CD4-positive, alpha-beta T cell treated with Interleukin-2 at 100 ng/mL for 4 hours (primary cell): ENCODE results near the gene LINGO4.
A peak's percentile ranks its signal among the peaks of the same experiment; 100 is the strongest.
"Not testable (repeated sequence)": the region's sequence is repeated elsewhere in the genome, so short reads cannot be mapped to it uniquely, and the experiment has no call there.

ENCODE experiments used
- DNase-seq: peaks from one replicate; pipeline ENCODE4 v3.0.0-alpha.2; 2020; ENCODE audit warnings: low spot score

The LINGO4 gene

DNA sequence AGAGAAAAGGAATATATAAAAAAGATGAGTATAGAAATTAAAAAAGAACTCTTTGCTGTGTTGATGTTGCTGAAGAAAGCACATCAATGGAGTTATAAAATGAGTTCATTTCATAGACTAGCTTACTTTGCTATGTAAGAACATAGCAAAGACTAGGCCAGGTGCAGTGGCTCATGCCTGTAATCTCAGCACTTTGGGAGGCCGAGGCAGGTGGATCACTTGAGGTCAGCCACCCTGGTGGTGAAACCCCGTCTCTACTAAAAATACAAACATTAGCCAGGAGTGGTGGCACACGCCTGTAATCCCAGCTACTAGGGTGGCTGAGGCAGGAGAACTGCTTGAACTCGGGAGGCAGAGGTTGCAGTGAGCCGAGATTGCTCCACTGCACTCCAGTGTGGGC, 23.2 kb downstream of the LINGO4 start:
- DNase-seq, result not testable (repeated sequence)

DNA sequence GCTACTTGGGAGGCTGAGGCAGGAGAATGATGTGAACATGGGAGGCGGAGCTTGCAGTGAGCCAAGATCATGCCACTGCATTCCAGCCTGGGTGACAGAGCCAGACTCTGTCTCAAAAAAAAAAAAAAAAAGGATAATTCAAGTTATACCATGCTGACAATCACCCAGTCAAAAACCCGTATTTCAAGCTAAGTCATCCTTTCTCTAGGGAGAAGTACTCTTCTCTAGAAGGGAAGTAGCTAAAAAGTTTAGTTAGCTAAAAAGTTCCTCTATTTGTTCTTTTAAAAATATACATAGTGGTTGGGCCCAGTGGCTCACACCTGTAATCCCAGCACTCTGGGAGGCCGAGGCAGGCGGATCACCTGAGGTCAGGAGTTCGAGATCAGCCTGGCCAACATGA, 24.5 kb downstream of the LINGO4 start:
- not testable (repeated sequence) for DNase-seq

DNA sequence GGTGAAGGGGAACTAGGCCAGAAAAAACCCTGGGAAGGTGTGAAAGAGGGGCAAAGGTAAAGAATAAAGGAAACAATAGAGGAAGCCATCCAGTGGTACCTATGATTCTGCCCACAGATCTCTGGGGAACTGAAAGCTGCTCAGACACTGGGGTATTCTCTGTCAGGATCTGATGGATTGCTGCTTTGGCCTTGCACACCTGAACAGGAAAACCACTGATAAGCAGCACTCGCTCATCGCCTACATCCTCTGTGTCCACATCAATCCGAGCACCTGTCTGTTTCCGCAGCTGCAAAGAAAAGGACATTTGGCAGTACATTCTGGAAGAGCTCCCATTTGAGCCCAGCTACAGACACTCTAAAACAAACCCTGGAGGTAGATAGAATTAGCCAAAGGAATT, 25.4 kb downstream of the LINGO4 start:
- DNase-seq, result no peak

DNA sequence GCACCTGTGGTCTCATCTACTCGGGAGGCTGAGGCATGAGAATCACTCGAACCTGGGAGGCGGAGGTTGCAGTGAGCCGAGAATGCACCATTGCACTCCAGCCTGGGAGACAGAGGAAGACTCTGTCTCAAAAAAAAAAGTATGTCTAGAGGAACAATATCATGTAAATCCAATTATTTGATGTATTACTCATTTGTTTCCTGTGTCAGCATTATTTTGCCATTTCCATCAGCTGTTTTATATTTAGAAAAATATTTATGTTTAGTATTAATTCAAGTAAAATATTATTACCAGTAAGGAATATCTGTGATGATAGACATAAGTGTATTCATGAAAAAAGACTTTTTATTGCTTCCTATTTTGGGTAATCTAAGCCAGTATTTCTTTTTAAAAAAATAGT, 27.9 kb downstream of the LINGO4 start:
- DNase-seq, result no peak

DNA sequence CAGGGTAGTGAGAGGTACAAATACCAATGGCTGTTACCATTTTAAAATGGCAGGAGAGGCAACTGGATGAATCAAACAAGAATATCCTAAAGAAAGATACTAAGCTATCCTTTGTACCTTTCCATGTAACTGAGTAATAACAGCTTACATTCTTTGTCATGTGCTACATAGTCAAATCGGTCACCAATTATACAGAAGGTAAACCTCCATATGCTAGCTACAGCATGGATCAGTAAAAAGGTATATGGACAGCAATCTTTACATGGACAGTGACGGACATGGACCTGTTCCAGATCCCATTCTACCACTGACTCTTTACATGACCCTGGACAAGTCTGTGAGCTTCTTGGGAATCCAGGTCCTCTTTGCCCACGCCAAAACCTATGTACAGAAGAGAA, 28.6 kb downstream of the LINGO4 start:
- DNase-seq, result no peak

DNA sequence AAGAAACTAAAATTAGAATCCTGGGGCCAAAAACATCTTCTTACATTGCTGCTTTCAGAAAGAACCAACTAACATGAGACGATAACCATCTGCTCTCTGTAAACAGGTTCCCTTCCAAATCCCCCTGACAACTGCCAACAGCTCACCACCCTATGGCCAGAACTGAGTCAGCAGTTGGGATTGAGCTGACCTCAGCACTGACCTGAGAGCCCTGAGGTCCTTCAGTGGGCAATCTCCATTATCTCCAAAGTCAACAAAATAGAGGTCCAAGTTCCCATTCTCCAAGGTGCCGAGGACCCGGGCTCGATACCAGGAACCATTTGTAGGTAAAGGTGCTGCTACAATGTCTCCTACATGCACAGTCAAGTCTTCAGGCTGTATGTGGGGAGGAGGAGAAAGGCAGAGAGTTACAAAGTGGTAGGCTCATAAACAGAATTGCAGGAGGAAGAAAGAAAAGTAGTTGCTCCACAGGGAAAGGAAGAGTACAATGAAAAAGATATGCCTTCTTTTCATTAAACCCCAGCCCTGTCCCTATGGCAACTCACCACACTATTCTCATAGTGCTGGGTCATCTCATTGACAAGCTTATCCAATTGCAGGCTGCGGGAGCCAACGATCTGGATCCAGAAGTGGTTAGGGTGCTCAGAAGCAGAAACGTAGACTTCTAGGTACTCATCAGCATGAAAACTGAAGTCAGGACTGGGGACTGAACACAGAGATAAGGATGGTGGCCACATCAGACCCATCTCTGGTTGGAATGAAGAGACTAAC, 29.1 kb downstream of the LINGO4 start:
- no peak for DNase-seq

DNA sequence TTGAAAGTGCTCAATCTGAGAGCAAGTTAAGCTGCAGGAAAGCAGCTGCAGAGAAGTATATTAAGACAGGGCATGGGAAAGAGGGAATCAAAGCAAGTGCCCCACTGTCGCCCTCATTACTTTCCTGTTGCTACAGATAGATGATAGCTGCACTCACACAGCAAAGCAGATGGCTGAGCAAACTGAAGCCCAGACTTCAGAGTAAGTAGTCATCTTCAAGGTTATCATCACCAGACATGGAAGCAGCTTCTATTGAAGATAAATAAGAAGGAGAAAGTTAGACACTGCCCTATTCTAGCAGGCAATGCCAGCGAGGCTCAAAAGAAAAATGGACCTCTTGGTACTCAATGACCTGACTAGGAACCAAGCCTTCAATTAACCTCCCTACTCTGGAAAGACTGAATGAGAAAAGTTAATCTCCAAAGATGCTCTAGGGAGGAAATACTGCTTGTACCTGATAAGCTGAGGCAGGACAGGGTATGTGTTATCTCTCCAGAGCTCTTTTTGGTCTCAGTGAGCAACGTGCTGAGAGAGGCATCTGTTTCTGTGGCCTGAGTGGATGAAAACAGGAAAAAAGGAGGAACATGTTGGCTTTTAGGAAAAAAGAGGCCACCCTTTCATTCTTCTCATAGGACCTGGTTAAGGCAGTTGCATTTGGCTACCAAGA, 30.8 kb downstream of the LINGO4 start:
- DNase-seq, result no peak

DNA sequence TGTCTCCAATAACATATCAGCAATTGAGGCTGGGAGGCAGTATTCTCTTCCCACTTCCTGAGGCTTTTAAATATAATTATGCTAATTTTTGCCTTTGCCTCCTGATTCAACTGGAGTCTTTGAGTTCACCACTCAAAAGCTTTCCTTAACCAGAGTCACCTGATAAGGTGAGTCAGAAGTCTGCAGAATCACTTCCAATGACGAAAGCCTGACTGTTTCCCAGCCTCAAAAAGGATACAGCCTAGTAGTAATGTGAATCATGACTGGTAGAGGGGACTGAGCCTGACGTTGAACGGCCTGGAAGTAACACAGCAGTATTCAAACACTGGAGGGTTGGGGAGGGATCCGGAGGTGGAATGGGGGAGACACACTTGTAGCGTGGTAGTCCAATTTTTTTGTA, 31.5 kb downstream of the LINGO4 start:
- no peak for DNase-seq

DNA sequence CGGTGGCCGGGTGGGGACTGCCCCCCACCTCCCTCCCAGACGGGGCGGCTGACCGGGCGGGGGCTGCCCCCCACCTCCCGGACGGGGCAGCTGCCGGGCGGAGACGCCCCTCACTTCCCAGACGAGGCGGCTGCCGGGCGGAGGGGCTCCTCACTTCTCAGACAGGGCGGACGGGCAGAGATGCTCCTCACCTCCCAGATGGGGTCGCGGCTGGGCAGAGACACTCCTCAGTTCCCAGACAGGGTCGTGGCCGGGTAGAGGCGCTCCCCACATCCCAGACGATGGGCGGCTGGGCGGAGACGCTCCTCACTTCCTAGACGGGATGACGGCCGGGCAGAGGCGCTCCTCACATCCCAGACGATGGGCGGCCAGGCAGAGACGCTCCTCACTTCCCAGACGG, 35.9 kb downstream of the LINGO4 start:
- DNase-seq, result not testable (repeated sequence)

DNA sequence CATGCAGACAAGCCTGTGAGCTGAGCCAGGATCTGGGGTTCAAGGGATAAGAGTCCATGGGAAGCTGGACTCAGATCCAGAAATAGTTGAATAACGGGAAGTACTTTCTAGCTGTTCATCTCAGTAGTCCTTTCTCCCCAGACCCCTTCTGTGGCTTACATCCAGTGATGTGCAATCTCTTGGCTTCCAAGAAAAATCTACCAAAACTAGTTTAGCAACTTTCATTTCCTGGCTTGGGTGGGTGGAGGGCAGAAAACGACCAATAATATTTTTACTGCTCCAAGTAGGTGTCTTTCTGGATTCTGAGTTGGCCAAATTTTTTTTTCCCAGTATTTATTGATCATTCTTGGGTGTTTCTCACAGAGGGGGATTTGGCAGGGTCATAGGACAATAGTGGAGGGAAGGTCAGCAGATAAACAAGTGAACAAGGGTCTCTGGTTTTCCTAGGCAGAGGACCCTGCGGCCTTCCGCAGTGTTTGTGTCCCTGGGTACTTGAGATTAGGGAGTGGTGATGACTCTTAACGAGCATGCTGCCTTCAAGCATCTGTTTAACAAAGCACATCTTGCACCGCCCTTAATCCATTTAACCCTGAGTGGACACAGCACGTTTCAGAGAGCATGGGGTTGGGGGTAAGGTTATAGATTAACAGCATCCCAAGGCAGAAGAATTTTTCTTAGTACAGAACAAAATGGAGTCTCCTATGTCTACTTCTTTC, 36.7 kb downstream of the LINGO4 start:
- DNase-seq, result not testable (repeated sequence)

DNA sequence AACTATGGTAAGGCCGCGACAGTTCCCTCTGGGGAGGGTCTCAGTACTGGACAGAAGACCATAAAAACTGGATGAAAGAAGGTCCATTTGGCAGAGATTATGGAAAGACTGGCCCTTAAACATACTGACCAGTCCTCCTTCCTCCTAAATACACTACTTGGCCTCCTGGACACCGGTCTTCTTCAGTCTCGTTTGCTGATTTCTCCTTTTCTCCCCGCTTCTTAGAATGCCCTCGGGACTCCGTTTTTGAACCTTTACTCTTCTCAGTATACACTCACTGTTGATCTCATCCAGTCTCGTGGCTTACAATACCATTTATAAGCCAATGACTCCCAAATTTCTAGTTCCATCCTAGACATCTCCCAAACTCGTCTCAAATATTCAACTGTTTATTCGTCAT, 41.2 kb downstream of the LINGO4 start:
- no peak for DNase-seq

DNA sequence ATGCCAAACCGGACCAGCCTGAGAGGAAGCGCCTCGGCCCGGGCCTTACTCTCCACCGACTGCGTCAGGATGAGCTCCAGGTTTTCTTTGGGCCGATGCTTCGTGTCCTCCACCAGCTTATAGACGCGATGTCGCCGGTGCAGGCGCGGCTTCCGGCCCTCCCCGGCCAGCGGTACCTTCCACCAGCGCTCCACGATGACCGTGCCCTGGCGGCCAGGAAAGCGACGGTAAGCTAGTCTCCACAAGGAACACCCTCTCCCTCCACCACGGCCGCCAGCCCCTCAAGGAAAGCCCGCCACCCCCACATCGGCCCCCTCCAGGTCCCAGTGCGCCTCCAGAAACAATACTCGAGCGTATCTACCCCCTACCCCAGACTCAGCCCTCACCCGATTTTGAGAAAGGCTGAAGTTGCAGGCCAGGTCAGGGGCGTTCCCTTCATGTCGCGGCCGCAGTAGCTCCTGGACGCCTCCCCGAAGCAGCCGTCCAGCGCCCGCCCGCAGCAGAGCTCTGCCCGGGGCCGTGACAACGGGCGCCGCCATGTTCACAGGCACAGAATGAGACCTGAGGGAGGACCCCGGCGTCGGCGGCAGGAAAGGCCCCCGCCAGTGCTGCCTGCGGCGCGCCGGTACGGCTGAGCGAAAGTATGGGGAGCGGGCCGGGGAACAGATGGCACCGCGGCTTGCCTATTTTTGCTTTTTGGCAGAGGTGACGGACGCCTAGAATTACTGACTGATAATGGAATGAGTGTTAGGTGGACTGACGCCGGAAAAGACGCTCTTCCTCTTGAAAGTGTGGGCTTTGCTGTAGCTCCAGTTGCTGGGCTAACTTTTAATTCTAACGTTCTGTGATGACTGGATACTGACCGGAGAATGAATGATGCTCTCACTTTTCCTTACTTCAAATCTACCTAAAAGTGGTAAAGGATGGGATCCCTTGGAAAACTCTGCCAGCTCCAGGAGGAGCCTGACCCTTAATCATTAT, 42.0 kb downstream of the LINGO4 start, which contains the start of gene MRPL9:
TSS of gene MRPL9 (minus strand) at position 556 of the 981 bp plus-strand sequence. CDS start at position 539, 17 bp downstream.
- peak; percentile 87 for DNase-seq

DNA sequence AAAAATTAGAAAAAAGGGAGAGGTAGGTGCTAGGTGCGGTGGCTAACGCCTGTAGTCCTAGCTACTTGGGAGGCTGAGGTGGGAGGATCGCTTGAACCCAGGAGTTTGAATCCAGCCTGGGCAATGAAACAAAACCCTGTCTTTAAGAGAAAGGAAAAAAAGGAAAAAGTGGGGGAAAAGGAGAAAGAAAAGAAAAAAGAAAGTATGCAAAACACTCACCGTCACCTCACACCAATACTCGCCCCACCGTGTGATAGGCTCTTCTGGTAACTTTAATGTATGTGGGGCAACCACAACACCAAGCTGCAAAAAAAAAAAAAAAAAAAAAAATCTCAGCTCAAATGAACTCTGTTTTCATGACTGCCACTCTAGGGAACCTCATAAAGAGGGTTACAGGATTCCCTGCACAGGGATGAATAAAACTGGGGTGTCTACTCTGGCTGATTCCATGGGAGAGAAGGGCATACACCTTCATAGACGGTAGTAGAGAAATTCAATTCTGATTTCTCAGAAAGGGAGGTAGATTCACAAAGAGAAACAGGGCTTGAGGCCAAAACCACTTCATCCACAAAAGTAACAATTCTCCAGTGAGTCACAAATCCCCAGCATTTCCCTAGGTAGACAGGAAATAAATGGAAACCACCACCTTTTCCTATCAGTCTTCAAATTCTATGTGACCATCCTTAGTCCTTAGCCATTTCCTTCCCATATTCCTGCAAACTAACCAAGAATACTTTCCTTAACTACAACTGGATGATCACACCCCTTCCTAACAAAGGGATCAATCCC, 44.4 kb downstream of the LINGO4 start:
- no peak for DNase-seq

DNA sequence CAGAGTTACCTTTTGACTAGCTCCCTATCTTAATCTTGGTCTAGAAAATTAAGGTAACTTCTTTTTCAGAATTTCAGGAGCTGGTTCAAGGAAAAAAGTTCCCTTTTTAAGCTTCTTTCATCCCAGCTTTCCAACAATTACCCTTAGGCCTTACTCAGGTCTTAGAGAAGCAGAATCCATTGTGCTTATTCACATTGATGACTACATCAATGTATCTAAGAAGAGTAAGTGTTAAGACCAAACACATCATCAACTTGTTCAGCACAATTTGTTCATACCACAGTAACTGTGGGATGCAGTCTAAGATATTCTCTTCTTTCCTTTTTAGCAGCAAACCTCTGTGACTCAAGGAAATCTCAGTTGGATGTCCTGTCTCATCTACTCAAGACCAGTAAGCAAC, 46.0 kb downstream of the LINGO4 start:
- no peak for DNase-seq

DNA sequence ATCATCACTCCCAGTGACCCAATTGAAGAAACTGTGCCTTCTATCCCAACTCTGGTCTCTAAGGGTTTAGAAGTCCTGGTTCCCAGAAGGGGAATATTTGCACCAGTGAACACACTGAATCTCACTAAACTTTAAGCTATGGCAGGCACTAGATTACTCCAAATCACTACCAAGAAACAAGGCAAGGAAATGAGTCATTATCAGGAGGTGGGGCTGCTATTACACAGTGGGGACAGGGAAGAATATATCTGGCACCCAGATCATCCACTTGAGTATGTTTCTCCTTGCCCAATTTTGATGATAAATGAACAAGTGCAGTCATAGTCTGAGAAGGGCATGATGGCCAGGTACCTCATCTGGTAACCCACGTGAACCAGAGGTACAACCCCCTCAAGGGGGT, 48.9 kb downstream of the LINGO4 start:
- no peak for DNase-seq
